GM21786 (cell line): ENCODE results near the gene DAAM1.
A peak's percentile ranks its signal among the peaks of the same experiment; 100 is the strongest.

Experiments
- ATAC-seq: cut with Tn5 transposase; IDR thresholded peaks from one replicate; pipeline ENCODE4 v1.9.1; 2021; ENCODE audit not compliant: unreplicated experiment

The DAAM1 gene

GRCh38 chr14:59282378-59282765, 93.9 kb downstream of the DAAM1 start:
- no peak for ATAC-seq

- ATAC-seq = no peak
Observed at GRCh38 chr14:59283361-59283760, 94.9 kb downstream of the DAAM1 start.

DNA sequence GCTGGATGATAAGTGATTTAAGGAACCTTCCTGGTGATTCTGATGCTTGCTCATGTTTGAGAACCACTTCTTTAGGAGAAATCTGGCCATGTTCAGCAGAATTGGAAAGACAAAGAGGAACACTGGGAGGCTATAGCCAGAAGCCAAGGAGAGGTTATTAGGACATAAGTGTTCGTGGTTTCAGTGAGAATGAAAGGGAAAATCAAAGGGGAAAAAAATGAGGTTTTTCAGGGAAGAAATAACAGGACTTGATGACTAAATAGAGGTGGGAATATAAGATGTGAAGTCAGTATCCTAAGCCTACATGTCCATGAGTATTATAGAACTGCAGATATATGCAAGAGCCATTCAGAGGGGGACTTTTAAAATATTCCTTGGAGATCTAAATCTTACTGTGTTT, 95.6 kb downstream of the DAAM1 start:
- ATAC-seq = no peak

GRCh38 chr14:59292028-59292427, 103.6 kb downstream of the DAAM1 start:
- no peak for ATAC-seq

GRCh38 chr14:59292921-59293534, 104.6 kb downstream of the DAAM1 start:
- ATAC-seq = no peak

- no peak for ATAC-seq
Observed at GRCh38 chr14:59293935-59294661, 105.6 kb downstream of the DAAM1 start.

- ATAC-seq = no peak
Observed at GRCh38 chr14:59294662-59294992, 106.2 kb downstream of the DAAM1 start.

DNA sequence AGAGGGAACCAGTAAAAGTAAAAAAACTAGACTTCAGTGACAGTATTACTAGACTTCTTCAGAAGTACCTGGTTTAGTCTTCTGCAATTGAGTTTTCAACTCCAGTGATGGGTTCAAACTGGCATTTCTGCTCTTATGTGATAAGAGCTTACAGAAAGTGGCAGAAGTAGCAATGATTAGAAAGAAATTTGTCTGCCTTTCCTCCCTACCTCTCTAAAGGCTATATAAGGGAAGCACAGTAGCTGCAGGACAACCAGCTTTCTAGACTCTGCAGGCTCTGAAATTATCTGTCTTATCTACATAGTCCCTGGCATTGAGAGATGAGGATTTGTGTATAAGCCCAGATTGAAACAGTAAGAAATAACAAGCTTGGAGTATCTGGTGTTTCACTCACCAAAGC, 107.5 kb downstream of the DAAM1 start:
- ATAC-seq = no peak

GRCh38 chr14:59296508-59296907, 108.0 kb downstream of the DAAM1 start:
- no peak for ATAC-seq

DNA sequence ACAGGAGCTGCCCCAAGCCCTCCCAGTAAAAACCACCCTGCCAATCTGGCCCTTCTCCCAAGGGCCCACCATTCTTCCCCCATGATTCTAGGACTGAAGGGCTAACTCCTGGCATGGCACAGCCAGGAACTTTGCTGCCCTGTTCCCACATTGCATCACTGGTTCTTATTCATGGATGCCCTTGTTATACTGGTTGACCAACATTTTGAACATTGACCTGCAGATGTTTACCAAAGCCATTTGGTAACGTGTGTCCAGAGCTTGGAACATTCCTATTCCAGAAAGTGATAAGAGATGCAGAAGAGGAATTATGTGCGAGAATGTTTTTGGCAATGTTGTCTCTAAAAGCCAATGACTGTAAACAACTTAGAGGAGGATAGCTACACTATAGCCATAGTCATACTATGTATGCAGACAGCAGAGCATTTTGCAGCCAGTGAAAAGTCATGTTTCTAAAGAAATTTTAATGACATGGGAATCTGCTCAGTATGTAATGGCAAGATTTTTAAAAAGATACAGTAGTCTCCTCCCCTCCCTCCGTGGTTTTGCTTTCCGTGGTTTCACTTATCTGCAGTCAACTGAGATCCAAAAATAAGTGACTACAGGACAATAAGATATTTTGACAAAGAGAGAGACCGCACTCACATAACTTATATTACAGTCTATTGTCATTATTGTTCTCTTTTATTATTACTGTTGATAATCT, 108.8 kb downstream of the DAAM1 start:
- no peak for ATAC-seq

DNA sequence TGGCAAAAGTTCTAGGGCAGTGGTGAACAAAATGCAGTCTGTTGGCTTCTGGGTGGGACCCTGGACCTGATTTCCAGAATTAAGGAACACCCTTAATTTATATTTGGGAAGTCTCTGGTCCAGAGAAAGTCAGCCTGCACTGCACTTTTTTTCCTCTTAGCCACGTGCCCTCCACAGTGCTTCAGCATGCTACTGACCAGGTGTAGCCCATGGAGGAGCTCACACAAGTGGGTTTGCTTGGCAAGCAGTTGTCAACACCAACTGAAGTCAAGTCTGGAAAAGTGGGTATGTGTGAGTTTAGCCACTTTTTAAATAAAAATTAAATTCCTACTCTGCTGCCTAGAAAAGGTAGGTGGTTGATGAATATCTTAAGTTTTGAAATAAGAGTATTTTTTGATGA, 111.3 kb downstream of the DAAM1 start:
- ATAC-seq = no peak

DNA sequence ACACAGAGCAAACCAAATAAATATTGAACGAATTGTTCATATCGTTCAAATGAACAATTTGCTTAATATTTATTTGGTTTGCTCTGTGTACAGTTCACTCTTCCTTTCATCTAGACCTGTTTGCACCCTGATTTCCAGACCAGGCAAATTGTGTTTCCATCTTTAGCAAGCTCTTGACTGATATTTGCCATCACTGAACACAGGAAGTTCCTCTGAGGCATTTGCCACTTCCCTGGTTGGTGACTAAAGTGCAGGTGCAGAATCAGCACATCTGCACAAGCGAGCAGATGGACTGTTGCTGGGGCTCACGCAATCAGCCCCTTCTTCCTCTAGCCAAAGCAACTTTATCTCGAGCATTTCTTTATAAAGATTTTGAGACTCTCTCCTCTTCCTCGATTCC, 112.9 kb downstream of the DAAM1 start:
- peak; percentile 70 for ATAC-seq

GRCh38 chr14:59302313-59302712, 113.8 kb downstream of the DAAM1 start:
- no peak for ATAC-seq

- no peak for ATAC-seq
Observed at GRCh38 chr14:59303216-59303615, 114.7 kb downstream of the DAAM1 start.

- no peak for ATAC-seq
Observed at GRCh38 chr14:59305231-59305630, 116.8 kb downstream of the DAAM1 start.

DNA sequence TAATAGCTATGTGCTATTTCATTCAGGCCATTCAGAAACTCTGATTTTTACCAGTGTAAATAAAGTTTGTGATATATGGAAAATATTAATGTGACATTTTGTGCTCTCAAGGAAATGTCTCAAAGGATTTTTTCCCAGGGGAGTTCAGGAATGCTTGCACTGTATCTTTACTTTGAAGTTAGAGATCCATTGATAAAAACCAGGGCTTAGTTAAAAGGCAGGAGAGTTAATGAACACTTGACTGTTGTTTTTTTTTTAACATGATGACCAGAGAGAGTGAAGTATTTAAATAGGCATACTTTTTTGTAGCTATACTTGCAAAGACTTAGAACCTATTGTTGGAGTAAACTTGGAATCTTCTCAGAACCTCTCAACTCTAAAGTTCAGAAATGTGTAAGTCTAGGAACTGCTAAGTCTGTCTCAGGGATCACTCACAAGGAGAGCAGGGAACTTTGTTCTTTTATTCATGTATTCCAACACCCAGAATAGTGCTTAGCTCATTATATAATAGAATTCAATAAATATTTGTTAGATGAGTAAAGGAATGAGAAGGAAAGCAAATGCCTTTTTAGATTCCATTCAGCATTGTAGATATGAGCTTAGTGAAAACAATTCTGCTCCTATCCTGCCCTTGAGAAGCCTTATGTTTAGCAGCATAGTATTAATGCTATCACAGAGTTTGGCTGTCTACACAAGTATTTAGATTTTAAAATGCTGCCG, 117.5 kb downstream of the DAAM1 start:
- no peak for ATAC-seq

DNA sequence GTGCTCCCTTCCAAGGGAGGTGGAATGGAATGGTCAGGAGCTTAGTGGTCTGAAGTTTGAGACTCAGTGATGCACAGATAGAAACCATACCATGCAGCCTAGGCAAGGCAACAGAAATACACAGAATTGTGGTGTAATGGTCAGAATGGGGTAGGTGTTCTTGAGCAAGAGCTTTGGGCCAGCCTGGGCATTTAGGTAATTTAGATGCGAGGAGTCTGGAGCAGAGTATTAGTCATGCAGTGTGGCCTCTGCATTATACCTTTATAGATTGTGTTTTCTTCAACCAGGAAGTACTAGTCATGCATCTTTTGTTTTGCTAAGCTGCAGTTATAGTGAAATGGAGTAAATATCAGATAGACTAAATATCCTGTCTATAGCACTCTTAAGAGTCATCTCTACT, 118.3 kb downstream of the DAAM1 start:
- ATAC-seq = no peak

DNA sequence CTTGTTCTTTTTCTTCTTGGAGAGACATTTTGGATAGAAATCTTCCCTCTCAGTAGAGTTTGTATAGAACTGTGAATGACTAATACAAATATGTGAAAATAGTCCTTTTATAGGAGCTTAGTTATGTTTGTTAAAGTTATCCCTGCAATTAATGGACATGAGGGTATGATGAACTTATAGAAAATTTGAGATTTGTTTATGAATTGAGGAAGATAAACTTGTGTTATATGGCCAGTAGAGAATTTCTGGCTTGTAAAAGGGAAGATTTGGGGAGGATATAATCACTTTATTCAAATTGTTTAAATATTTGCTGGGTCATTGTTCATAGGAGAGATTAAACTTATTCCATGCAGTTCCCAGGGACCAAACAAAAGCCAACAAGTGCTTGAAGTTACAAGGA, 119.6 kb downstream of the DAAM1 start:
- no peak for ATAC-seq

DNA sequence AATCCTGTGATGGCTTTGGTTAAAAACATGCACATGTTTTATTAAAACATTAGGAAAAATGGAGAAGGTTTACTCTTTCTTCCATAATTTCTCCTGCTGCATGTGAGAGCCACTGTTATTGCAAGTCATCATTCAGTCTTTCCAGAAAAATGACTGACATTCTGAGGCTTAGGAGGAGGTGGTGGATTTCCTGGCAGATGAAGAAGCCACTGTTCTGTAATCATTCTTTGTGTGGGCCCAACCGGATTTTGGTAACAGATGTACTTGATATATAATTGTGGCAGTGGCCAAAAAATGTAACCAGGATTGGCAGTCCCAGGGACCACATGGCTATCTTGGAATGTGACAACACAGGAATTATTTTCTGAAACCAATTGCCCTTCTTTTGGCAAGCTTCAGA, 120.2 kb downstream of the DAAM1 start:
- ATAC-seq = no peak

GRCh38 chr14:59309291-59309900, 120.9 kb downstream of the DAAM1 start:
- ATAC-seq = no peak

DNA sequence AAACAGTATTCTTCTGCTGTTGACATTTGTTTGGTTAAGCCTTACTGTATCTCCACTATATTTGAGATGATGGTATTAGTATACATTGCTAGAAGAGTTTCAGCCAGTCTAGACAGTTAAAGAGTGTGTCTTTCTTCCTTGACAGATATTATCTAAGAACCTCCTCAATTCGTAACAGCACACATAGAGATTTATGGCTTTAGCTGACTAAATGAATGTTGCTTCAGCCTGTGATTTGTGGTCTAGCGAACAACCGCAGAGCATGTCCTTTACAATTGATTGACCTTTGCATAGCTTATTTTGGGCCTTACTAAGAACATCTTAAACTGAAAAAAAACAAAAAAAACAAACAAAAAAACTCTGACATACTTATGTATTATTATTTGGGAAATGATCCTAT, 122.2 kb downstream of the DAAM1 start:
- ATAC-seq = no peak
